NK-92 (cell line): Measurements from ENCODE around the gene MACROD1.
"Not testable (repeated sequence)": the region's sequence is repeated elsewhere in the genome, so short reads cannot be mapped to it uniquely, and the experiment has no call there.

Experiments used
- DNase-seq: peaks from one replicate; lab custom pipeline; 2025; ENCODE audit not compliant: unreplicated experiment; lab: John Stamatoyannopoulos, UW

The MACROD1 gene

DNA sequence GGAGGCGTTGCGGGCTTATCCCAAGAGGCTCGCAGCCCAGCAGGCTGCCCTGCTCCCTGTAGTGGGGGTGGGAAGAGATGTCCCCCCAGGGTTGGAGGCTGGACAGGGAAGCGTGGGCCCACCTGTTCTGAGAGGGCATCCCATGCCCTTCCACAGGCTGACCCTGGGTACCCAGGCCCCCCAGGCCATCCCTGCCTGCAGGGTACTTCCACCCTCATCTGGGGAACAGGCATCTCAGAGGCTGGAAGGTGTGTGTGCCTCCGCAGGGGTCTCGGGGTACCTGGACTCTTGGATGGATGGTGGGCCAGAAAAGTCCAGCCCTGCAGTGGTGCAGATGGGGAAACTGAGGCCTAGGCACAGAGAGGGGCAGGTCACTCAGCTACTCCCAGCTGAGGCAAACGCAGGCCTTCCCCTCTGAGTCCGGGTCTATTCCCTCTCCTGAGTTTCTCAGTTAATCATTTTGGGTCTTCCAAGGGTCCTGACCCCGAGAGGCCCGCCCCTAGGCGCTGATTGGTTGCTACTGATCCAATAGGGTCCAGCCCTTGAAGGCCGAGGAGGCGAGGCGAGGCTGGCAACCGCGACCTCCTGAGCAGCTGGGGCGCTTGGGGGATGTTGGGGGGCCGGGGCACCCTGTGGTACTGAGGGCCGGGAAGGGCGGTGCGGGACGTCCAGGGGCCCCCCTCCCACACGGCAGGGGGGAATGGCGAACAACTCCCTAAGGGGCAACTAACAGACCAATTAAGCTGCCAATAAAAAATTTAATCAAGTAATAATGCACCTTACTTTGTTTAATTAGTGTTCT lies 106.4 kb downstream of the MACROD1 start:
- no peak for DNase-seq

- DNase-seq, result no peak
Measured at GRCh38 chr11:64058494-64058893, 107.4 kb downstream of the MACROD1 start.

DNA sequence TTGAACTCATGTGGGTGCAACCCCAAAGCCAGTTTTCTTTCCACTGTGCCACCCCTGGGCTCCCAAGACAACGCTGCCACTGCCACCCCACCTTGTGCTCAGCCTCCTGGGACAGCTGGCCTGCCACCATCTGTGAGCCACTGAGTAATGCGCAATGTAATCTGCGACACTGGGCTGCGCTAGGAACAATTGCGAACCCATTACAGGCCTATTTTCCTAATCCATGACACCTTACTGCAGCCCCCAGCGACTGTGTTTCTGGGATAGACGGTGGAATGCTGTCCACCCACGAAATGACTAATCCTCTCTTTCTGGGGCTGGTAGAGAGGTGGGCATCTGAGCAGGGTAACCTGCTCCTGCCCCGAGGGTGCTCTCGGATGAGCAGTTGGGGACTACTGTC lies 108.0 kb downstream of the MACROD1 start:
- DNase-seq, result no peak

- no peak for DNase-seq
Measured at GRCh38 chr11:64056861-64057260, 109.1 kb downstream of the MACROD1 start.

- DNase-seq, result no peak
Measured at GRCh38 chr11:64056213-64056785, 109.6 kb downstream of the MACROD1 start.

- no peak for DNase-seq
Measured at GRCh38 chr11:64055077-64055476, 110.8 kb downstream of the MACROD1 start.

DNA sequence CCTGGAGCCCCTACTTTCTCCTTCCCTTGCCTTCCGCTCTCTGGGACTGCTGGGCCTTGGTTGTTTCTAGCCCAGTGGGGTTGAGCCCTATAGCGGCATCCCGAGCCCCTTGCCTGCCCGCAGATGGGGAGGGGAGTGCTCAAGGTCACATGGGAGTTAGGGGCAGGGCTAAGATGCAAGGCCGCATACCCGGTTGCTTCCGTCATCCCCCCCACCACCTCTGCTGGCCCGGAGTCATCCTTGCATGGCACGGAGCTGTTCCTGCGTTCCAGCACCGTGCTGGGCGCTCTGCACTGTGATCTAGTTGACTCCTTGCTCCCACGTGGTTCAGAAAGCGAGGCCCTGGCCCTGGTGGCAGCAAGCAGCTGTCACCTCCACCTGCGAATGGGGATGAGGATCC lies 112.2 kb downstream of the MACROD1 start:
- DNase-seq, result no peak

DNA sequence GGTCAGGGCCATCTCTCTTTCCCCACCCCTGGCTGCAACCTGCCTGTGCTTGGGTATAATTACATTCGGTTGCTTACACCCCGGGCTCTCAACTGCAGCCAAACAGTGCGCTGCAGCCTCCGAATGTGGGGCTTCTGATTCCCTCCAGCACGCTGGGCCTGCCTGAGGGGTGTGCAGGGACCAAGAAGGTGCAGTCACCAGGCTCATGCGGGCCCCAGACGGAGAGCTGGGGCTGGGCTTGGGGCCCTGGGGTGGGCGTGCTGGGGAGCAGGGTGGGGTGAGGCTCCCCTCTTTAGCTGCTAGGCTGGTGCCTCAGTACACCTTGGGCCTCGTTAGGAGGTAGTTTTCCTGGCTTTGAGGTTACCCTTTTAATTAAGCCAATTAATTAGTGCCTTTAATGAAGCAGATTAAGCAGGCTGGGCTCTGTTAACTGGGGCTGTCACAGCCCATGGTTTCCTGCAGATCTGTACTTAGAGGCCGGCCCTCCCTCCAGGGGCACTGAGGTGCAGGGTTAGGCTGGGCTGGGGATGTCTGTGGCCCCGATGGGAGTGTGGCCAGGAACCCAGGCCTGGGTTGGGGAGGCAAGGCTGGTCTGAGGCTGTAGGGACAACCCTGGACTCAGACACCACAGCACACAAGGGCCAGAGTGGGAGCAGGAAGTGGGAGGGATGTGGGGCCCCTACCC lies 112.8 kb downstream of the MACROD1 start:
- DNase-seq, result no peak

GRCh38 chr11:64052436-64052835 lies 113.5 kb downstream of the MACROD1 start:
- DNase-seq, result no peak

GRCh38 chr11:64051297-64051696 lies 114.6 kb downstream of the MACROD1 start:
- DNase-seq, result no peak

- no peak for DNase-seq
Measured at GRCh38 chr11:64049509-64049908, 116.4 kb downstream of the MACROD1 start.

DNA sequence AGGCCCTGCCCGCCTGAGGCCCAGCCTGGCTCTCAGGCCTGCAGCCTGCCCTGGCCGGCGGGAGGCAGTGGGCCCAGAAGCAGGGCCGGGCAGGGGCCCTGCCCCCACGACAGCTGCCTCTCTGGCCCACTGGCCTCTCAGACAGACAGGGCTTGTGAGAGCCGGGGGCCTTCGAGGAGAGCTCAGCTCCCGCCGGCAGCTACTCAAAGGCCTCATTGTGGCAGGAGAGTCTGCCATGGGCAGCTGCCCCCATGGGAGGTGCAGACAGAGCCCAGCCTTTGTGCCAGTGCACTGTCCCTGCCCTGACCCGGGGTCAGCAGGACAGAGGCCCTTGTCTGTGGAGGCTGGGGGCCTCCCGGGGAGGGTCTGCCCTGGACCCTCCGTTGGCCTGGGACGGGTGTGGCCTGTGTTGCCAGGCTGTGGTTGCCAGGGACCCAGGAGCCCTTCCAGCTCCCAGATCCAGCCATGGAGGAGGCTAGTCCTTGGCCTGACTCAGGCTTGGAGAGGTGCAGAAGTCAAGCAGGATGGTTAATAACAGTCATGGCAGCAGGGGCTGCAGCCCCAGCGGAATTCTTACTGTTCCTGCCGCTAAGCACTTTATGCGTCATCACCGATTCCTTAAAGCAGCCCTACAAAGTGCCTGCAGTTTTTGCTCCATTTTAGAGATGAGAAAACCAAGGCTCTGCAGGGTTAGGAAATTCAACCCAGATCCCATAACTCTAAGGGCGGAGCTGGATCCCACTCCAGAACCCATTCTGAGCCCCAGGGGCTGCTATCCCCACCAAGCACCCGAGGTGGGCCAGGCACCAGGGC lies 117.7 kb downstream of the MACROD1 start:
- no peak for DNase-seq

DNA sequence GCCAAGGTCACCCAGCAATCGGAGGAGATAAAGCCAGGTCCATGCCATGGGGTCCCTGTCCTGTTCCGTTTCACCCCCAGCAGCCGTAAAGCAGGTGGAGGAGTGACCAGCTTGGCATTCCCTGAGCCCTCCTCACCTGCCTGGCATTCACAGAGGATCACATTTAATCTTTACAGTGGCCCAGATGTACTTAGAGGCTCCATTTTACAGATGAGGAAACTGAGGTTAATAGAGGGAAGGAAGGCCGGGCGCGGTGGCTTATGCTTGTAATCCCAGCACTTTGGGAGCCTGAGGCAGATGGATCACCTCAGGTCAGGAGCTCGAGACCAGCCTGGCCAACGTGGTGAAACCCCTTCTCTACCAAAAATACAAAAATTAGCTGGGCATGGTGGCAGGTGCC lies 118.5 kb downstream of the MACROD1 start:
- DNase-seq, result not testable (repeated sequence)

- no peak for DNase-seq
Measured at GRCh38 chr11:64045700-64046099, 120.2 kb downstream of the MACROD1 start.

DNA sequence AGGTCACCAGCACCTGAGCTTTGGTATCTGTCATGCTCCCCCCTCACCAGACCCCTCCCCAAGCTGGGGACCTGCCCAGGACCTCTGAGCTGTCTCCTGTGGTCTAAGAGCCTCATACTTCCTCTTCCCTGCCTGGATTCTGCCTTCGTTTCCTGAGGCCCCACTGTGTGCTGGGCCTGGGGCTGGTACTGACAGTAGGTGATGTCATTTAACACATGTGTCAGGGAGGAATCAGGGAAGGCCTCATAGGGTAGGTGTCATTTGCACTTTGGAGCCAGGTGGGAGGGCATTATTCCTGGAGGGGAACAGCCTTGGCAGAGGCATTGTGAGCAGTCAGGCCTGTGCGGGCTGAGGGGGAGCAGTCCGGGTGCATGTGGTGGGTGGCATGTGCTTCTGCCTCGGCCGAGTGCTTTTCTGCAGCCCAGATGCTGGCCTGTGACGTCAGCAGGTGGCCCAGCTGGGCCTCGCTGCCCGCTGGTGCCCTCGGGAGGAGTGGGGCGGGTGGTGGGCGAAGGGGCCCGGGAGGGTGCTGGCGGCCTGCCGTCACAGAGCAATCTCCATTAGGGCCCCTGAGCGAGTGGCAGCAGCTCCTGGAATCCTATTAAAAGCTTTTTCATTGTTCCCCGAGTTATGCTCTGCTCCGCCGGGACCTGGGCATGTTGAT lies 121.1 kb downstream of the MACROD1 start:
- DNase-seq, result no peak

DNA sequence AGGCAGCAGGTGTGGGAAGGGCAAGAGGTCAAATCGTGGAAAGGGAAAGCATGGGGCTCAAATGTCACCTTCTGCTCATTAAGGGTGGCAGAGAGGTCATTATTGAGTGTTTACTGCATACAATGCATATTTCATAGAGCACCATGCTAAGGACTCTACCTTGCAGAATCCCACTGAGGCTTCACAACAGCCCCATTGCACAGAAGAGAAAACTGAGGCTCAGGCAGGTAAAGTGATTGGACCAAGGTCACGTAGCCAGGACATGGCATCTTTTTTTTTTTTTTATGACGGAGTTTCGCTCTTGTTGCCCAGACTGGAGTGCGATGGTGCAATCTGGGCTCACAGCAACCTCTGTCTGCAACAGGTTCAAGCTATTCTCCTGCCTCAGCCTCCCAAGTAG lies 122.4 kb downstream of the MACROD1 start:
- DNase-seq, result no peak

GRCh38 chr11:64042301-64042700 lies 123.6 kb downstream of the MACROD1 start:
- no peak for DNase-seq

GRCh38 chr11:64041846-64042245 lies 124.1 kb downstream of the MACROD1 start:
- no peak for DNase-seq

- no peak for DNase-seq
Measured at GRCh38 chr11:64040684-64041322, 125.1 kb downstream of the MACROD1 start.

- DNase-seq, result no peak
Measured at GRCh38 chr11:64039012-64039665, 126.8 kb downstream of the MACROD1 start.
